NCI-H774 (cell line): Measurements from ENCODE around the gene NUTM2B.
"Not testable (repeated sequence)": the region's sequence is repeated elsewhere in the genome, so short reads cannot be mapped to it uniquely, and the experiment has no call there.

Experiments used
- DNase-seq: peaks from one replicate; lab custom pipeline; 2025; lab: John Stamatoyannopoulos, UW

NUTM2B gene, protein sequence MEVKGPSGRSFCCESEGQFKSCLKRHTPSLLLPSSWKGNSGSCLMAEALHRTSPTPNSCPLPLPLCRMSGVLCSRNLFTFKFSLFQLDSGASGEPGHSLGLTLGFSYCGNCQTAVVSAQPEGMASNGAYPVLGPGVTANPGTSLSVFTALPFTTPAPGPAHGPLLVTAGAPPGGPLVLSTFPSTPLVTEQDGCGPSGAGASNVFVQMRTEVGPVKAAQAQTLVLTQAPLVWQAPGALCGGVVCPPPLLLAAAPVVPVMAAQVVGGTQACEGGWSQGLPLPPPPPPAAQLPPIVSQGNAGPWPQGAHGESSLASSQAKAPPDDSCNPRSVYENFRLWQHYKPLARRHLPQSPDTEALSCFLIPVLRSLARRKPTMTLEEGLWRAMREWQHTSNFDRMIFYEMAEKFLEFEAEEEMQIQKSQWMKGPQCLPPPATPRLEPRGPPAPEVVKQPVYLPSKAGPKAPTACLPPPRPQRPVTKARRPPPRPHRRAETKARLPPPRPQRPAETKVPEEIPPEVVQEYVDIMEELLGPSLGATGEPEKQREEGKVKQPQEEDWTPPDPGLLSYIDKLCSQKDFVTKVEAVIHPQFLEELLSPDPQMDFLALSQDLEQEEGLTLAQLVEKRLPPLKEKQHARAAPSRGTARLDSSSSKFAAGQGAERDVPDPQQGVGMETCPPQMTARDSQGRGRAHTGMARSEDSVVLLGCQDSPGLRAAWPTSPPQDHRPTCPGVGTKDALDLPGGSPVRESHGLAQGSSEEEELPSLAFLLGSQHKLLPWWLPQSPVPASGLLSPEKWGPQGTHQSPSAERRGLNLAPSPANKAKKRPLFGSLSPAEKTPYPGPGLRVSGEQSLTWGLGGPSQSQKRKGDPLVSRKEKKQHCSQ

DNA sequence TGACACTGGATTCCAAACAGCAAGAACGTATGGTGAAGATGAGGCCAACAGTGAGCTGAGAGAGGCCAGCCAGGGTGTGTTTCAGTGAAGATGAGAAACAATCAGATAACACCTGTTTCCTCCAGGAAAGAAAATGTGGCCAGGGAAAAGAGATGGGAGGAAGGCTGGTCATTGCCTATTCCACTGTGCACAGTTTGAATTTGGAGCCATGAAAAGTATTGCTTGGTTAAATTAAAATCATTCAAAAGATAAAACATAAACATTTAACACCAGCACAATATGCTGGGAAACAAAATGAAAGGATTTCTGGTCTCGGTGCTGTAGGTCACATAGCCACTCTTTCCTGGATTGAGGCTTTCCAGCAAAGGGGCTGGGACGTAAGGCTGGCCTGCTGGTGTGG lies at the start of gene NUTM2B:
NUTM2B (plus strand) TSS at position 301 of the 400 bp plus-strand sequence. CDS start 383 bp downstream, outside the sequence.
- DNase-seq, result not testable (repeated sequence)

DNA sequence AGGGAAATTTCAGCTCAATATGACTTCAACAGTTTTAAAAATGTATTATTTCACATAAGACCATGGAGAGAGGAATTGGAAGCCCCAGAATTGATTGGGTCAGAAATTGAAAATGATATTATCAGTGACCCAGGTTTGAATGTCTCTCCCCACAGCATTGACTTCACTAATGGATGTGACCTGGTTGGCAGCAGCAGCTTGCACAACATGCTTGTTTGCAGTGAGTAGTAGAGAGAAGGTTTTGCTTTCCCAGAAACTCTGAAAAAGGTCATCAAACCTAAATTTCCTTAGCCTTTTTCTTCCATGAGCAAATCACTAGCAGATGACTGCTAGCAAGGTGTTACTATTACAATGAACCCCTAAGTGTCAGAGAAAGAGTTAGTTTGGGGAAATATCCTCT lies 39.7 kb upstream of the NUTM2B start:
- not testable (repeated sequence) for DNase-seq

DNA sequence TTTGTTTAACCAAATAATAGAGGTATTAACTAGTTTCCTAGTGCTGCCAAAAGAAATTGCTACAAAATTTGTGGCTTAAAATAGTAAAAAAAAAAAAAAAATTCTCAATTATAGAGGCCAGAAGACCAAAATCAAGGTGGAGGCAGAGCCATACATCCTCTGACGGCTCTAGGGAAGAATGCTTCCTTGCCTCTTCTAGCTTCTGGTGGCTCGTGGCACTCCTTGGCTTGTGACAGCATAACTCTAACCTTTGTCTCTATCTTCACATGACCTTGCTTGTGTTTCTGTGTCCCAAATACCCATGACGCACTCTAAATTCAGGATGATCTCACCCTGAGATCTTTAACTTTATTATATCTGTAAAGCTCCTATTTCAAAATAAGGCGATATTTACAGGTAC lies 38.3 kb upstream of the NUTM2B start:
- not testable (repeated sequence) for DNase-seq

DNA sequence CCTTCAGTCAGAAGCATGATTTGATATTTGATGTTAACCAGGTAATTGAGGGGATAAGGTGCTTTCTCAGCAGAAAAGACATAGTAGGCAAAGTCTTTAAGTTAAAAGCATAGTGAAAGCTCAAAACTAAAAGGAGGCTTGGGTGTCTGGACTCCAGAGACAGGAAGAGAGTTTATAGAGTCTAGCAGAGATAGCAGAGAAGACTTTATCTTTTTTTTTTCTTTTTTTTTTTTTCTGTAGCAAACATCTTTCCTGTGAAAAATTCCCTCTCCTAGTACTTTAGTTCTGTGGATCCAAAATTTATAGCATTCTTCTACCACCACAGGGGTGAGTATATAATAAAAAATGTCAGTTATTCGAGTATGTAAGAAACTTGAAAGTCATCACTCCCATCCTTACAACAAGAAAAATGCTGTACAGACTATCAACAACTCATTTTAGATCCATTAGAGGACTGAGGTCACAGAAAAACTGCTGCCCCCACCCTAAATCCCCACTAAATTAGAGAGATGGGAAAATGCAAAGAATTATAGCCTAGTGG lies 33.7 kb upstream of the NUTM2B start:
- DNase-seq, result not testable (repeated sequence)

DNA sequence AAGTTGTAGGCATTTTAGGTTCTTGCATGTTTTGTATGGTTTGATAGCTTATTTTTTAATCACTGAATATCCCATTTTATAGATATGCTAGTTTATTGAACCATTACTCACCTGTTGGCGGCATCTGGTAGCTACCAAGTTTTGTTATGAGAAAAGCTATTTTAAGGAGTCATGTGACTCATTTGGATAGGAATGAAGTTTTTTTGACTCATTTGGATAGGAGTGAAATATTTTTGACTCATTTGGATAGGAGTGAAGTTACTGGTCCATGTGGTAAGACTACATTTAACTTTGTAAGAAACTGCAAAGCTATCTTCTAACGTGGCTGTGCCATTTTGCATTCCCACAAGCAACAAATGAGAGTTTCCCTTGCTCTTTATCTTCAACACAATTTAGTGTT lies 28.1 kb upstream of the NUTM2B start:
- DNase-seq, result not testable (repeated sequence)

DNA sequence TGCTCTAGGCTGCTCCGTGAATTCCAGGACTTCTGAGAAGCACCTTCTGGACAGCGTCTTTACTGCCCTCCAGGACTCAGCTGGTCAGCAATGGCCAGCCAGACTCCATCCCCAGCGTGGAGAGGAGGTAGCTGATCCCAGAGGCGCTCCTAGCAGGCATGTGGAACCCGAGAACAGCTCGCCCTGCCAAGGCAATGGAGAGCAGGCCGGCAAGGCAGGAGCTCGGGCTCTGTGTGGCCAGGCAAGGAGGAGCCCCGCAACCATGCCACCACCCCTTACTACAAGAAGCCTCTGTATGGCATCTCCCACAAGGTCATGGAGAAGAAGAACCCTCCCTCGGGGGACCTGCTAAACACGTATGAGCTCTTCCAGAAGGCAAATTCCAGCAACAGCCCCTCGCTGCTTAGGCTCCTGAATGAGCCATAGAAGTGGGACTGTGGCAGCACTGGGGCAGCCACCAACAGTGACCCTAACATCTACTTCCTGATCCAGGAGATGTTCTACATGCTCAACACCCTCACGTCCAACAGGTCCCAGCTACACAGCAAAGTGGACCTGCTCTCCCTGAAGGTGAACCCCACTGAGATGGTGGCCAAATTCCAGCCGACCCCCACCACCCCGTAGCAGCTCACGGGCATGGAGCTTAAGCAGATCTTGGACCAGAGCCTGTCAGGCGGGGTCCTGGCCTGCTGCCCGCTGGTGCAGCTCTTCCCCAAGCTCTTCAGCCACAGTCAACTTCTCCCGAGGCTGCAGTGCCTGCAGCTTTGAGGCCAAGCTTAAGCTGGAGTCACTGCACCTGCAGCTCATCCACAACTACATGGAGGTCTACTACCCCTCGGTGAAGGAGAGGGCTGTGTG lies 19.8 kb upstream of the NUTM2B start:
- DNase-seq, result not testable (repeated sequence)

DNA sequence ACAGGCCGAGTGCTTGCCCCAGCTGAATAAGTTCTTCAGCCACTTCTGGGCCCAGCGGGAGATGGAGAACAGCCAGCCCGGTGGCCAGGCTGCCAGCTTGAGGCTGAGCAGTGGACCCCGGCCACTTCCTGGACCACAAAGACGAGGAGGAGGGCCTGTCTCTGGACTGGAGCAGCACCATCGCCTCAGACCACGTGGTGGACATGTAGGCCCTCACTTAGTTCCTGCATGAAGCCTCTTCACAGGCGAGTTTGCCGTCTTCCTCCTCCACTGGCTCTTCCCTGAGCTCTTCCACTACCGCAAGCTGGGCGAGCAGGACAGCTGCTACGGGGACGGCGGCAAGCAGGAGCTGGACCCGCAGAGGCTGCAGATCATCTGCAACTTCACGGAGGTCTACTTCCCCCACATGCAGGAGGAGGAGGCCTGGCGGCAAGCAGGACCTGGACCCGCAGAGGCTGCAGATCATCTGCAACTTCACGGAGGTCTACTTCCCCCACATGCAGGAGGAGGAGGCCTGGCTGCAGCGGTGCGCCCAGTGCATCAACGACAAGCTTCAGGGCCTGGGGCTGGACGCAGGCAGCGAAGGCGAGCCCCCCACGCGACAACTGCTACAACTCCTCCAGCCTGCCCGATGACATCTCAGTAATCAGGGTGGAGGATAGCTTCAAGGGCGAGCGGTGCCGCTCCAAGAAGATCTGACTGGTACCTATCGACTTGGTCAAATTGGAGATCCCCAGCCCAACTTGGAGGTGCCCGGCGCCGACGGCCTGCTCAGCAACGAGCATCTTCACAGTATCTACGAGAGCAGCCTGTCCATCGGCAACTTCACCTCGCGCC lies 18.9 kb upstream of the NUTM2B start:
- not testable (repeated sequence) for DNase-seq

DNA sequence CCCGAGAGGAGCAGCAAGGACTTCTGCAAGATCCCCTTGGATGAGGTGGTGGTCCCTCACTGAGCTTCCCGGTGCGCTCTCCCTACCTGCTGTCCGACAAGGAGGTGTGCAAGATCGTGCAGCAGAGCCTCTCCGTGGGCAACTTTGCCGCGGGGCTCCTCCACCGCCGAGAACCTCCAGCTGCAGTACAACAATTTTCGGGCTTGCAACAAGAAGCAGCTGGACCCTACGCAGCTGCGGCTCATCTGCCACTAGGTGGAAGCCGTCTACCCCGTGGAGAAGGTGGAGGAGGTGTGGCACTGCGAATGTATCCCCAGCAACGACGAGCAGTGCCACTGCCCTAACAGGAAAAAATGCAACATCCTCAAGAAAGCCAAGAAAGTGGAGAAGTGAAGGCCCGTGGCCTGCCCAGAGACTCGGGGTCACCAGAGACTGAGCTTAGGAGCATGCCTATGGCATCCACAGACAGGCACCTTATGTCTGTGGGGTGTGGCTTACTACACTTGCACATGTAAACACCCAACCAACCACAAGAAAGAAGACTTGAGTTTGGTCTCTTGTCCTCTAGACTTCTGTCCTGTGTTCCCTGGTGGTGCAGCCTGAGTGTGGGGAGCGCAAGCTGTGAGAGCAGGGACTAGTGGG lies 17.9 kb upstream of the NUTM2B start:
- DNase-seq, result not testable (repeated sequence)

DNA sequence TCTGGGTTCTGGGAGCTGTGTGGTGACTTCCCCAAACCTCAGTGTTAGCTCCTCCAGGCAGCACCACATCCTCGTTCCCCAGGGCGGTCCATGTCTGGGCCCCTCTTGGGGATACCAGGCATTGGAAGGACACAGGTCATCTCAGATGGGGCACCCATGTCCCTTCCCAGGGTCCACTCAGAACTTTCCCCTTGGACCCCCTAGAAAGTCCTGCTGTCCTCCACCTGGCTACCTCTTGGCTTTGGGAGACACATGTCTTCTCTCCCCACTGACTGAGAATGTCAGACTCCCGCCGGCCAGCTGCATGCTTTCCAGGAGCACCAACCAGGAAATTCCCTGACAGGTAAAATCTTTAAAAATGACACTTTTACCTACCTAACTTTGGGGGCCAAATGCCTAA lies 16.4 kb upstream of the NUTM2B start:
- DNase-seq, result not testable (repeated sequence)

DNA sequence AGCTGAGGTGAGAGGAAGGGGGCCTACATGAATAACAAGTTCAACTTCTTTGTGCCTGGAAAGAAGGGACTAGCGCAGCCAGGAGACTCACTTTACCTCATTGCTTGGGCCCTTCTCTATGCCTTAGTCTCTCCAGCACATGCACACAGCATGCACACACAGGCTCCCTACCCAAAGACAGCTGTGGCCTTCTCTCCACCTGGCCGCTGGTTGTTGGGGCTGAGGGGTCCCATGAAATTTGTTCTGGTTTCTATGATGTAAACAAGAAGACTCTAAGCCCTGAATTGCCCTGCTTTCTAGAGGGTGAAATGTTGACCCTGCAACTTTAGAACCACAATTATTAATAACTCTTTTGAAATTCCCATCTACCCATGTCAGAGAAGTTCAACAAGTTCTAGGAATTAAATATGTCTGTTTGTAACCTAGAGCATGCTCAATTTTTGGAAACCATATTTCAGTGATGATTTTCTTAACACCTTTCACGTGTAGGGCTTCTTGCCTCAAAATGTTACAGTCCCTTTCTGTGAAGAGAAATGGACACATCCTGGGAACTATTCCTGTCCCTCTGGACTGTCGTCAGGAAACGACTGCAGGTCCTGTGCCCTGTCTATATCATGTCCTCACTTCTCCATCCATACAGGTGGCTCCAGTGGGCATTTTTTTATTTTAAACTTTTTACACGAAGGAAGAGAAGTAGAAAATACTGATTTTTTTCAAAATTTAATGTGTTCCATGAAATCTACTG lies 15.4 kb upstream of the NUTM2B start:
- DNase-seq, result not testable (repeated sequence)

DNA sequence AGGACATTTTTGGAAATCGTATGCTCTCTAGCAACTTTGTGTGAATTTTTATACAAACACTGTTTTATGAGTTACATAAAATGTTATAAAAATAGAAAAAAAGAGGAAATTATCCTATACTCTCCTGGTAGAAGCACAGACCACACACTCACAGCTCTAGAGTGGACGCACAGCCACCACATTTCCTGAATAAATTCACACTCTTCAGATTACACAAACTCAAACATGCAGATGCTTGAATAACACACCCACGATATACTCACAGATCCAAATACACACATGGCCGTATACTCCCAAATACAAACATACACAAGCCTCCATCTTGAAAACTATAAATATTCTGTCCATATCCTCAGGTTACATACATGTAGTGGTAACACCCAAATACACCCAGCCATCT lies 14.2 kb upstream of the NUTM2B start:
- DNase-seq, result not testable (repeated sequence)

DNA sequence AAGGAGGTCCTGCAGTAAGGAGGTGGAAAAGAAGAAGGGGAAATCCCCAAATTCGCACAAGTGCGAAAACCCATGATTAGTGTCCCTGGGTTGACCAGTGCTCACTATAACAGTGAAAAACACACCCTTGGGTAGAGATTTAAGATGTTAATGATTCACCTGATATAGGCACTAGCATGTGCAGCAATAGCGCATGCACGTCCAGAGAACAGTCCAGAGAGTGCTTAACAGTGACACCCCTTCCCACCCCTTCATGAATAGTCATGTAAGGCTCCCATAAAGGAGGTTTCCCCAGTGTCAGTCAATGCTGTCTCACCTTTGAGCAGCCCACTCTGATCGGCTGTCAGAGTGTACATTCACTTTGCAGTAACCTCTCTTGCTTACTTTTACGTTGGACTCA lies 6.4 kb upstream of the NUTM2B start:
- DNase-seq, result not testable (repeated sequence)

DNA sequence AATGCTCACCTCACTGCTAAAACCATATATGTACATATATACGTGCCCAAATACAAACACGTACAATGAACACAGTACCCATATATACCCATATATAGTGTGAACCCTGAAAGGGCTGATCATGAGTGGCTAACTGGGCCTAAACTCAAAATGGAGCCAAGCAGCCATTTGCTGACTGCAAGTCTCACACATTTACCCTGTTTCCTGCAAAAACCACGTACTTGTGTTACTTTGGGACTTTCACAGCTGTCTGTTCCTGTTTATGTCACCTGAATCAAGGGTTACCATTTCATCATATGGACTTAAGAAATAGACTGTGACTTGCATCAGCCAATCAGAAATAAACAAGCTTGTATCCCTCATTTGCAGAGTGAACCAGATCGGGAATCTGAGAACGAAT lies 5.9 kb upstream of the NUTM2B start:
- not testable (repeated sequence) for DNase-seq

DNA sequence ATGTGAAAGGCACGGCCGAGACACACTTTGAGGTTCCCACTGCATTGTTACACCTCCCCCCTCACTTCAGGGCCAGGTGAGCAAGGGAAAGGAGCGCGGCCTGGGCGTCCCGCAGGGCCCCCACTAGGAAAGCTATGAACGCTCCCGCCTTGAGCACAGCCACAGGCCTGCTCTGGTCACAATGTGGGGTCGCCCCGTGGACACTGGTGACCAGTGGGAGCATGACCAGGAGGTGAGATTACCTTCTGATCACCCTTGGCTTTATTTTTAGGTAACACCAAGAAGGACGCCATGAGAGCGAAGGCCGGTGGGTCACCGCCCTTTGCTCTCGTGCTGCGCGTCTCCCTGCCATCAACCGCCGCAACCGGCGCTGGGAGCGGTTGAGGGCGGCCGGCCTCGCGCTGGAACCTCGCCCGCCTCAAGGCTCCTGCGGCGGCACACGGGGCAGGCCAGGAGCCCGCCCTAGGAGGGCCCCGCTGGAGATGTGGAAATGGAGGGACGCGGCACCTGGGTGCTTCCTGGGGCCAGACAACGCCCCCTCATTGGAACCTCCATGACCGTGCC lies 2.6 kb upstream of the NUTM2B start:
- DNase-seq, result not testable (repeated sequence)

DNA sequence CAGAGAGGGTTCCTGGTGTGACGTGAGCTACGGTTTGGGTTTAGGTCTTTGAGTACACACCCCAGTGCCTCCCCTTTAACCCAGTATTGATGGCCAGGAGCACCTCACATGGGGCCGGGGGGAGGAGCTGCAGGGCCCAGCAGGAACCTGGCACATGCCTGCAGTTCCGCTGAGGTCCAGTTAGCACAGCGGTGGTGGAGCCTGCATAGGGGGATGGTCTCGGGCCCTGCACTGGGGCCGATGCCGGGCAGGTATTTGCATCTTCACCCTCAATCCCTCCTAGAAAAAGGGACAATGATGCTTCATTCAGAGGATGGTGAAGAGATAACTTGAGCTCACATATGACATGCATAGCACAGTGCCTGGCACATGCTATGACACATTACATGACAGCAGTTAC lies 4.0 kb downstream of the NUTM2B start:
- DNase-seq, result not testable (repeated sequence)

DNA sequence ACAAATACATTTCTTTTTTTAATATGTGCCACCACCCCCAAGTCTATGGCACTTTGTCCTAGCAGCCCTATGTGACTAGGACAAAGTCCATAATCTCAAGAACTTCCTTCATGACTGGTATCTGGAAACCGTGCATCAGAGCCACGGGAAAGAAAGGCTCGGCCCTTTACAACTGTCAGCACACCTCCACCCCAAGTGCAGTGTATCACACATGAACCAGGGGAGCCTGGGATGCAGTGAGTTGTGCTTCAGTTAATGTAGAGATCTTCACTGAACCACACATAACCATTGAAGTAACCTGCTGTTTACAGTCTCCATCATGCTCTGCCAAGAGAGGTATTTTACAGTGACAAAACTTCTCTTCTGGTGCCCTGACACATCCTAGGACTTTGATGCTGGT lies 11.9 kb downstream of the NUTM2B start:
- not testable (repeated sequence) for DNase-seq

DNA sequence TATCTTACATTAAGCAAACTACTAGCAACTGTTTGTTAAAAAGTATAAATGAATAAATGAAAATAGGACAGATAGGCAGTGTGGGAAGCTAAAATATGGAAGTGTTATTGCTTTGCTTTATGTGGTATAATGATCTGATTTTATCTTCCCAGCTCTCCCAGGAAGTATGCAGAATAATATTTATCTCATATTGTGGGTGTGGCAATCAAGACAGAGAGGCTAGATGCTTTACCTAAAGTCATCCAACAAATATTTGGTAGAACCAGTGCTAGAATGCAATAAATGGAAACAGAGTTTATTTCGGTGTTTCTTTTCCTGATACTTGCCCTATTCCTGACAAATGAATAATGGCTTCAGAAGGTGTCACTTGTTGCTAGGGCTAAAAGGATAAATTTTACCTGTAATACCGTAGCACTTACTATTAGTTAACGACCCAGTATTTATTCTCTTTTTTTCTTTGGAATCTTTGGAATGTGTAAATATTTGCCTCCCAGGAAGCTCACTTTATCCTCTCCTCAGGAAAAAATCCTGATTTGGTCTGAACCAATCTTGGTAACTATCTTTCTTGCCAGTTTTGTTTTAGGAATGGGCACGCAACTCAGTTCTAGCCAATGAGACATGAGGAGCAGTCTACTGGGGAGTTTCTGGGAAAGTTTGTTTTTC lies 14.0 kb downstream of the NUTM2B start:
- DNase-seq, result not testable (repeated sequence)

DNA sequence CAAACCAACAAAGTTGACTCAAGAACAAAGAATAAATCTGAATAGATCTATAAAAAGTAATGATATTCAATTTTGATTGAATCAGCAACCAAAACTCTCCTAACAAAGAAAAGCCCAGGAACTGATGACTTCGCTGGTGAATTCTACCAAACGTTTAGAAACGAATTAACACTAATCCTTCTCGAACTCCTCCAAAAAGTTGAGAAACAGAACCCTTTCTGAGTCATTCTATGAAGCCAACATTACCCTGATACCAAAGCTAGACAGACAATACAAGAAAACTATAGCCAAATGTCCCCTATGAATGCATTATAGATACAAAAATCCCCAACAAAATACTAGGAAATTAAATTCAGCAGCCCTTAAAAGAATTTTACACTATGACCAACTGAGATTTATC lies 17.0 kb downstream of the NUTM2B start:
- DNase-seq, result not testable (repeated sequence)
